DOHH2 (cell line): Measurements from ENCODE around the gene ANKRD18B.
"Not testable (repeated sequence)": the region's sequence is repeated elsewhere in the genome, so short reads cannot be mapped to it uniquely, and the experiment has no call there.

Experiments used
- H3F3A ChIP-seq: fragments of 200-600 bp; sonication (generic), shearing (Covaris generic); 2 replicates; pipeline ENCODE4 v1.6.0; 2016; ENCODE audit warnings: antibody characterized with exemption, mild to moderate bottlenecking; ENCODE audit not compliant: control insufficient read depth, insufficient read depth
- H3K27ac ChIP-seq: fragments of 200-600 bp; sonication (generic); 2 replicates; pipeline ENCODE4 v1.5.1; 2014; ENCODE audit warnings: low read depth, mild to moderate bottlenecking, low read length, moderate library complexity
- H3K27me3 ChIP-seq: fragments of 200-600 bp; sonication (generic); 2 replicates; pipeline ENCODE4 v1.6.1; 2014; ENCODE audit warnings: mild to moderate bottlenecking, low read length, mixed read lengths; ENCODE audit not compliant: control insufficient read depth
- H3K36me3 ChIP-seq: fragments of 200-600 bp; sonication (generic); 2 replicates; pipeline ENCODE4 v1.6.1; 2014; ENCODE audit warnings: mild to moderate bottlenecking, low read length, moderate library complexity, mixed read lengths; ENCODE audit not compliant: control insufficient read depth
- H3K4me1 ChIP-seq: fragments of 200-600 bp; sonication (generic); 2 replicates; pipeline ENCODE4 v1.6.1; 2014; ENCODE audit warnings: mild to moderate bottlenecking, low read length, mixed read lengths; ENCODE audit not compliant: control insufficient read depth
- H3K4me2 ChIP-seq: fragments of 200-600 bp; sonication (generic); 2 replicates; pipeline ENCODE4 v1.6.0; 2014; ENCODE audit warnings: mild to moderate bottlenecking, low read length, moderate library complexity
- H3K4me3 ChIP-seq: fragments of 200-600 bp; sonication (generic); 2 replicates; pipeline ENCODE4 v1.5.1; 2014; ENCODE audit warnings: mild to moderate bottlenecking, low read length, mixed read lengths
- H3K79me2 ChIP-seq: fragments of 200-600 bp; sonication (generic); 2 replicates; pipeline ENCODE4 v1.6.1; 2014; ENCODE audit warnings: mild to moderate bottlenecking, low read length, mixed read lengths; ENCODE audit not compliant: control insufficient read depth
- H3K9me2 ChIP-seq: fragments of 200-600 bp; sonication (generic); replicated peaks from 2 replicates; pipeline ENCODE4 v1.6.1; 2014; ENCODE audit warnings: mild to moderate bottlenecking, low read length, mixed read lengths; ENCODE audit not compliant: control insufficient read depth
- H3K9me3 ChIP-seq: fragments of 200-600 bp; sonication (generic); 2 replicates; pipeline ENCODE4 v1.6.1; 2014; ENCODE audit warnings: antibody characterized with exemption, low read length, mixed read lengths; ENCODE audit not compliant: control insufficient read depth, insufficient read depth
- H4K20me1 ChIP-seq: fragments of 200-600 bp; sonication (generic); 2 replicates; pipeline ENCODE4 v1.6.0; 2014; ENCODE audit warnings: low read depth, mild to moderate bottlenecking, antibody characterized with exemption, low read length, moderate library complexity; ENCODE audit not compliant: control insufficient read depth, insufficient read depth

ANKRD18B gene

DNA sequence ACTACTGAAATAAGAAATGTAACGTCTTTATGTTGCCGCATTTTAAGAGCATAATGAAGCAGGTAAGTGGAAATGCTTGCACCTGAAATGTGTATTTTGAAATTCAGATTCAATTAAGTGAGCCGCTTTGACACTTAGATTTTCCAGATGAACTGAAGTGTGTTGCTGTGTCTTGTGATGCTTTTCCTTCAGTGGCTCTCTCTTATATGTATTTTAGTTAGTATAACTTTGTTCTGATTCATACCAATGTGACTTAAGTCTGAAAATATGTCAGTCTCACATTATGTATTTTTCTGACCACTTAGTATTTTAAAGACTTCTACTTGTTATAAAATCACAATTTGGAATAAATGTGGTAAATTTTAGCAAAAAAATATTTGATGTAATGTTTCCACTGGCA is 25.4 kb downstream of the ANKRD18B start:
- H3K9me3 ChIP-seq, H3K79me2 ChIP-seq, H3K4me2 ChIP-seq, H3F3A ChIP-seq, H4K20me1 ChIP-seq, H3K27ac ChIP-seq, H3K4me1 ChIP-seq, H3K9me2 ChIP-seq, H3K4me3 ChIP-seq, H3K36me3 ChIP-seq, H3K27me3 ChIP-seq: not testable (repeated sequence)

DNA sequence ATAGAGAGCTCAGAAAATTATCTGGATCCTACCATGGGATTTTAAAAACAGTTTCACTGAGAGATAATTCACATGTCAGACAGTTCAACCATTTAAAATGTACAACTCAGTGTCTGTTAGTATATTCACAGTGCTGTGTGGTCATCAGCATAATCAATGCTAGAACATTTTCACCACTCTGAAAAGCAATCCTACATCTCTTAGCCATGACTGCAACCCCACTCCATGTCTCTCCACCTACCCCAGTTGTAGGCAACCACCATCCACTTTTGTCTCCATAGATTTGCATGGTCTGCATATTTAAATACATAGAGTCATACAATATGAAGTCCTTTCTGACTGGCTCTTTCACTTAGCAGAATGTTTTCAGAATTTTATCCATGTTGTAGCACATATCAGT is 27.1 kb downstream of the ANKRD18B start:
- not testable (repeated sequence) for H4K20me1 ChIP-seq, H3K36me3 ChIP-seq, H3K27ac ChIP-seq, H3F3A ChIP-seq, H3K79me2 ChIP-seq, H3K4me2 ChIP-seq, H3K27me3 ChIP-seq, H3K9me3 ChIP-seq, H3K4me3 ChIP-seq, H3K9me2 ChIP-seq, H3K4me1 ChIP-seq

DNA sequence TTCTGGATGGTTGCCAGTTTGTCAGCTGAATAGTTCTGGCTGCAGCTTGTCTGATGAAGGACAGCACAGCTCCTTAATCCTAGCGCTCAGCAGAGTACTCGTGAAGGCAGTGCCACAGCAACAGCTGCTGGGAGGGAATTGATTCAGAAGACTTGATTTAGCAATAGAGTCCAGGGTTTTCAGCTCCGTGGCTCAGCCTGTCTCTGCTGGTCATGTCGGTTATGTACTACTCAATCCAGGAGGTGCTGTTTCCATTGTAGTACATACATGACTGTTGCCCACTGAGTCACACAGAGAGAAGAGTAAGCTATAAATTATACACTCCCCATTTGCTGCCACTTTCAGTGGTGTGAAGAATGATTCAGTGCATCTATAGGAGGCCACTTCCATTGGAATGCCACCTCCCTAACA is 28.3 kb downstream of the ANKRD18B start:
- not testable (repeated sequence) for H3K27me3 ChIP-seq, H3K4me2 ChIP-seq, H3K4me1 ChIP-seq, H3K4me3 ChIP-seq, H3K79me2 ChIP-seq, H3K27ac ChIP-seq, H3K9me3 ChIP-seq, H4K20me1 ChIP-seq, H3F3A ChIP-seq, H3K36me3 ChIP-seq, H3K9me2 ChIP-seq

DNA sequence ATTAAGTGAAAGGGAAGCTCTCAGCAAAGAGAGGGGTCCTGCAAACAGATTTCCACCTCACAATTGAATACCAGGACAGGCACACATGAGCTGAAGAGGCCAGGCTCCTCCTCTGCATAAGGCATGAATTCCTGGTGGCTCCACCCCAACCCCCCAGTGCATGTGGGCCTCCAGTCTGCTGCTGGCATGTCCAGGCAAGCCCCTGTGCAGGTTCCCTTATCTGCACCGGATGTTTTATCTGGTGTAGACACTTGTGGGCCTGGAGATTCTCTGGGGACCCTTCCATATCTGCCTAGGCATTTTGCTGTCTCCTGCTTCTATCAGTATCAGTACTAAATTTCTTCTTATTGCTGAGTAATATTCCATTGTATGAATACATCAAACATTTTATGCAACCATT is 36.2 kb downstream of the ANKRD18B start:
- H3K4me1 ChIP-seq, H3F3A ChIP-seq, H3K36me3 ChIP-seq, H3K4me2 ChIP-seq, H3K4me3 ChIP-seq, H3K9me2 ChIP-seq, H3K79me2 ChIP-seq, H3K27me3 ChIP-seq, H4K20me1 ChIP-seq, H3K27ac ChIP-seq, H3K9me3 ChIP-seq: not testable (repeated sequence)

DNA sequence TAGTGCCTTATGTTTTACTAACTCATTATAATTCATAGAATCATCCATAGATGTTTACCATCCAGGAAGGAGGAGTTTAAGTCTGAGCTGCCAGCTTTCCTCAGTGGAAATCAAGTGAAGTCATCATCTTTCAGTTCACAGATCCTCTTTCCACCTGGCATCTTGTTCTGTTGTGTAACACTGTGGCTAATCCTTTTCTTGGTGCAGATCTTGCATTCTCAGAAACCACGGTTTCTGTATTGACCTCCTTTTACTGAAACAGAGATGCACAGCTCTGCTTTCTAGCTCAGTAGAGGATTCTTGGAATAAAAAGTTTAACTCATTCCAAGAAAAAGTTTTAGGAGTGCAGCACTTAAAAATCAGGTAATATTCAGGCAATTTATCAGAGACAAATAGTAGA is 38.1 kb downstream of the ANKRD18B start:
- H3K4me1 ChIP-seq, H3K36me3 ChIP-seq, H3F3A ChIP-seq, H3K4me2 ChIP-seq, H4K20me1 ChIP-seq, H3K27me3 ChIP-seq, H3K9me2 ChIP-seq, H3K4me3 ChIP-seq, H3K79me2 ChIP-seq, H3K9me3 ChIP-seq, H3K27ac ChIP-seq: not testable (repeated sequence)

DNA sequence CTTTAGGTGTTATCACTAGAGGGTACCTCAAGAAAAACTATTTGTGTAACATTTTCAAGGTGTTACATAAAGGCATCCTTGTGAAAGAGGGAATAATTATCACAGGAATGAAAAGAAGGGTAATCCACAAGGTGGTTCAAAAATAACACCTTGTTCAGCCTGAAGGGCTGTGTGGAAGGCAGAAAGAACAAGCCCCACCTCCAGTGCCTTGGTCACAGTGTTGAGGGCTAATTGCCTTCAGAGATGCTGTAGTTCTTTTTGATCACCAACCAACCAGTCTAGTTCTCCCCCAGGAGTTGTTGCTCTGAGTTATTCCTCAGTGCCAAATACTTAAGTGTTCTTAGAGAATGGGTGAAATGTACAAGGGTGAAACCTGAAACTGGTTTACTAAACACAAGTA is 43.7 kb downstream of the ANKRD18B start:
- not testable (repeated sequence) for H3K79me2 ChIP-seq, H3K27me3 ChIP-seq, H3K9me2 ChIP-seq, H3K4me3 ChIP-seq, H3K27ac ChIP-seq, H4K20me1 ChIP-seq, H3K4me2 ChIP-seq, H3F3A ChIP-seq, H3K36me3 ChIP-seq, H3K9me3 ChIP-seq, H3K4me1 ChIP-seq

DNA sequence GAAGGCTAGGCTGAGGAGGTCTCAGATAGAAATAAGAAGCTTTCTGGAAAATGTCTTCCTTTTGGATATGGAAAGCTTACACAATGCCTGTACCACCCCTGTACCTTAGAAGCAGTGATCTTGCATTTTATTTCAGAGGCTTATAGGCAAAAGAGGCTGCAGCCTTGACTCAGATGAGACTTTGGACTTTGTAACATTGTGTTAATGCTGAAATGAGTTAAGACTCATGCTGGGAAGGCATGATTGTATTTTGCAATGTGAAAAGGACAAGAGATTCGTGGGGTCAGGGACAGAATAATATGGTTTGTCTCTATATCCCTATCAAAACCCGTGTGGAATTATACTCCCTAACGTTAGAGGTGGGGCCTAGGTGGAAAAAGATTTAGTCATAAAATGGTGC is 53.7 kb downstream of the ANKRD18B start:
- not testable (repeated sequence) for H3K27me3 ChIP-seq, H3K9me2 ChIP-seq, H3K4me1 ChIP-seq, H3K79me2 ChIP-seq, H3K4me2 ChIP-seq, H3K36me3 ChIP-seq, H3K4me3 ChIP-seq, H4K20me1 ChIP-seq, H3K27ac ChIP-seq, H3K9me3 ChIP-seq, H3F3A ChIP-seq

DNA sequence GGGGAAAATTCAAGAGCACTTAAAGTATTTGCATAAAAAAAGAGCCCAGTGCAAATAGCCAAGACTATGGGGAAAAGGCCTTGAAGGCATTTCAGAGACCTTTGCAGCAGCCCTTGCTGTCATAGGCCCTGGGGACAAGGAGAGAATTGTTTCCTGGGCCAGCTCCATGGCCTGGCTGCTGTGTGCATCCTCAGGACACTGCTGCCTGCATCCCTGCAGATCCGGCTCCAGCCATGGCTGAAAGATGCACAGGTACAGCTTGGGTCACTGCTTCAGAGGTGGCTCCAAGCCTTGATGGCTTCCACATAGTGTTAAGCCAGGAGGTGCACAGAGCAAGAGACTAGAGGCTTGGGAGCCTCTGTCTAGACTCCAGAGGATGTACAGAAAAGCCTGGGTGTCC is 55.9 kb downstream of the ANKRD18B start:
- not testable (repeated sequence) for H3K9me2 ChIP-seq, H3K4me3 ChIP-seq, H3K9me3 ChIP-seq, H3F3A ChIP-seq, H4K20me1 ChIP-seq, H3K4me2 ChIP-seq, H3K4me1 ChIP-seq, H3K27me3 ChIP-seq, H3K79me2 ChIP-seq, H3K27ac ChIP-seq, H3K36me3 ChIP-seq

DNA sequence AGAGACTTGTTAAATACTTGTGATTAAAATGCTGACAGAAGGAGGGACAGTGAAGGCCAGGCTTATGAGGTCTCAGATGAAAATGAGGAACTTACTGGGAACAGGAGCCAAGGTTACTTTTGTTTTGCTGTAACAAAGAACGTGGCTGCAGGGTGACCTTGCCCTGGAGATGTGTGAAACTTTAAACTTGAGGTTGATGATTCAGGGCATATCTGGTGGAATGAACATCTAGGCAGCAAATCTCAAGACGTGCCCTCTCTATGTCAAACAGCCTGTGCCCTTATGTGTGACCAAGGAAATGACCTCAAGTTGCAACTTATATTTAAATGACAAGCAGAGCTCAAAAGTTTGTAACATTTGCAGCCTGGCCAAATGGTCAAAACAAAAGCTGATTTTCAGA is 58.6 kb downstream of the ANKRD18B start:
- H3K4me2 ChIP-seq, H4K20me1 ChIP-seq, H3K27ac ChIP-seq, H3K9me3 ChIP-seq, H3K79me2 ChIP-seq, H3K36me3 ChIP-seq, H3K27me3 ChIP-seq, H3K4me1 ChIP-seq, H3K9me2 ChIP-seq, H3F3A ChIP-seq, H3K4me3 ChIP-seq: not testable (repeated sequence)
